CD4-positive, alpha-beta T cell treated with Interferon alpha-2 for 1 hour (primary cell): ENCODE data around the gene ABCC2.

Source experiments
- DNase-seq, 2 donors: peaks; one replicate each; pipeline ENCODE4 v3.0.0-alpha.2; 2020 to 2022

The ABCC2 gene

GRCh38 chr10:99775850-99776249, 6.6 kb upstream of the ABCC2 start:
- no peak for DNase-seq

DNA sequence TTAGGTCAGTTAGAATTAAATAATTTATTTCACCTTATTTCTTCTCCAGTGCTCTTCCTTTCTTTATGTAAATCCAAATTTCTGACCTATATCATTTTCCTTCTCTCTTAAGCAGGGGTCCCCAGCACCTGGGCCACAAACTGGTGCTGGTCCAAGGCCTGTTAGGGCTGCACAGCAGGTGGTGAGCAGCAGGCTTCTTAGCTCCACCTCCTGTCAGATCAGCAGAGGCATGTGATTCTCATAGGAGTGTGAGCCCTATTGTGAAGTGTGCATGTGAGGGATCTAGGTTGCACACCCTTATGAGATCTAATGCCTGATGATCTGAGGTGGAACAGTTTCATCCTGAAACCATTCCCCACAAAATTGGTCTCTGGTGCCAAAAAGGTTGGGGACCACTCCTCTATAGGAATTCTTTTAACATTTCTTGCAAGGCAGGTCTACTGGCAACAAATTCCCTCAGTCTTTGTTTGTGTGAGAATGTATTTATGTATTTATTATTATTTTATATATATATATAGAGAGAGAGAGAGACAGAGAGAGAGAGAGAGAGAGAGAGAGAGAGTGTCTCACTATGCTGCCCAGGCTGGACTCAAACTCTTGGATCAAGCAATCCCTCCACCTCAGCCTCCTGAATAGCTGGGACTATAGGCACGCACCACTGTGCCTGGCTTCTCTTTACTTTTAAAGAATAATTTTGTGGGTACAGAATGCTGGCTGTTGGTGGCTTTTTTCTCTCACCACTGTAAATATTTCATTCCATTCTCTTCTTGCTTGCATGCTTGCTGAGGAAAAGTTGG, 4.3 kb upstream of the ABCC2 start:
- DNase-seq: no peak

DNA sequence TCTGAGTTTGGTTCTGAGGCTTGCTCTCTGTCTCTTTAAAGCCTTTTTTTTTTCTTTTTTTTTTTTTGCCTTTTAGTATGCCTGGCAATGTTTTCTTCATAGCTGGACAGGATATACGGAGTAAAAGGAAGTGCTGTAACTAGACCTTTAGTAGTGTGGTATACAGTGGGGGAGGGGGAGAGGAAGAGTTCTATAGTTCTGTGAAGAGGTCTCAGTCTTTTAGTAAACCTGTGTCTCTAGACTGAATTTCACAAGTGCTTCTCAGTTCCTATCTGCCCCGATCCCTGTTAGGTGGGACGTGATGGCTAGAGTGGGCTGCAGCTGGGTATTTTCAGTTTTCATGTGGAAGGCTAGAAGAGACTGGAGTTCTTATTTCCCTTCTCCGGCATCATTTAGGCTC, 3.1 kb upstream of the ABCC2 start:
- DNase-seq: no peak

GRCh38 chr10:99781734-99782429, 558 bp upstream of the ABCC2 start:
- no peak for DNase-seq

DNA sequence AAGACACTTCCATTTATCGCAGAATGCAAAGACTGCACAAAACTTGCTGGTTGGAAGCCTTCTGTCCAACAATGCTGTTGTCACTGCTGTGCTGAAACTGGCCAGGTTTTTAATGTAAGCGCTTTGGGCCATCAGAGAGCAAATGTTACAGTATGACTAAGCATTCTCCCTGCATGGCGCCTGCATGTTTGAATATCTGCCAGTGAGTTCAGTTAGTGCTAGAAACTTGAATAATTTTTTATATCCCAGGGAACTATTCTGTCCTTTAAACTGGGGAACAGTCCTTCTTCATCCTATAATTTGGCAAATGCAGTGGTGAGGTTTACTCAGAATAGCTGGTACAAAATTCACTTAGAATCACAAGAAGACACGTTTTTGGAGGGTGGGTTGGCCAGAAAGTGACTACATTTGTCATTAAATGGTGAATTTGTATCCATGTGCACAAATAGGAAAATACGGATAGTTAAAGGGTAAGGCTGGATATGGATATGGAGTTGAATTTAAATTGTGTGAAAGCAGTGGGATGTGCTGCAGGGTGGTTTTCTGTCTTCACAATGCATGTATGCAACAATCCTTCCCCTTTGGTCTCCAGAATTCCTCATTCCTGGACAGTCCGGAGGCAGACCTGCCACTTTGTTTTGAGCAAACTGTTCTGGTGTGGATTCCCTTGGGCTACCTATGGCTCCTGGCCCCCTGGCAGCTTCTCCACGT, 1.7 kb downstream of the ABCC2 start:
- no peak for DNase-seq

- DNase-seq: no peak
Observed at GRCh38 chr10:99784727-99785441, 2.4 kb downstream of the ABCC2 start.

- no peak for DNase-seq
Observed at GRCh38 chr10:99785646-99786045, 3.2 kb downstream of the ABCC2 start.

DNA sequence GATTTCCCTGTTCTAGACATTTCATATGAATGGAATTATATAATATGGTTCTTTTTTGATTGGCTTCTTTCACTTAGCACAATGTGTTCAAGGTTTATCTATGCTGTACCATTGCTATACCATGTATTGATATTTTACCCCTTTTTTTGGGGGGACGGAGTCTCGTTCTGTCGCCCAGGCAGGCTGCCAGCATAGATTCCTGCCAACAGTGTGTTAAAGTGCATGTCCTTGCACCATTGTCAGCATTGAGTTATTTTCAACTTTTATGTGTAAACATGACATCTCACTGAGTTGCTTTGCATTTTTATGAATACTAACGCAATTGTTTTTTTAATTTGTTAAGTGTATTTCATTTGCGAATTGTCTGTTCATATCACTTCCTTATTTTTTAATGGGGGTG, 4.9 kb downstream of the ABCC2 start:
- no peak for DNase-seq

DNA sequence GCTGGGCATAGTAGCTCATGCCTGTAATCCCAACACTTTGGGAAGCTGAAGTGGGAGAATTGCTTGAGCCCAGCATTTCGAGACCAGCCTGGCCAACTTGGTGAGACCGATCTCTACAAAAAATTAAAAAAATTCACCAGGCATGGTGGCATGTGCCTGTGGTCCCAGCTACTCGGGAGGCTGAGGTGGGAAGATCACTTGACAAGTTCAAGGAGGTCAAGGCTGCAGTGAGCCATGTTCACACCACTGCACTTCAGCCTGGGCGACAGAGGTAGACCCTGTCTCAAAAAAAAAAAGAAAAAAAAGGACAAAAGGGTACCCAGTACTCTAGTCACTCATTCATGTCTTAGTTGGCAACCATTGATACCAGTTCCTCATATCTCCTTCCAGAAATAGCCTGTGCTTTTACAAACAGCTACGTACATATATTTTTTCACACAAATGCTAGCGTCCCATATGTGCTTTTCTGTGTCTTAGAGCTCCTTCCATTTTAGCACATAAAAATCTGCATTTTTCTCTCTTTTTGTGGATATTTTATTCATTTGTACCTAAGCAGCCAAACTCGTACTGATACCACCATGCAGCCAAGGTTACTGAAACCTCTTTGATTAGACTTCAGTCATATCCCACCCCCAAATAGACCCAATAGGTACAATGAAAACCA, 5.5 kb downstream of the ABCC2 start:
- no peak for DNase-seq

- DNase-seq: no peak
Observed at GRCh38 chr10:99788598-99789256, 6.3 kb downstream of the ABCC2 start.

- DNase-seq: no peak
Observed at GRCh38 chr10:99791831-99792230, 9.4 kb downstream of the ABCC2 start.

DNA sequence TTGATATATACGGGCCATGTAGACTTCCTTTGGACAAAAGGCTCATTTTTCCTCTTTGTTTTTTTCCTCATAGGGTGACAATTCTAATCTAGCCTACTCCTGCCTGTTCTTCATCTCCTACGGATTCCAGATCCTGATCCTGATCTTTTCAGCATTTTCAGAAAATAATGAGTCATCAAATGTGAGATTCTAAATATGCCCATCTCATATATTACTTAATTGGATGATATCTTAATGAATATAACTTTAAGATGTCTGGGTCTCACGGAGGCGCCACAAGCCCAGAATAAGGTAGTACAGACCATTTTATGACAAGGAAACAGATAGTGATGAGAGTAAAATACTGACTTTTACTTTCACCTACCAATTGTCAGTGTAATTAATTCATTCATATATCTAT, 11.4 kb downstream of the ABCC2 start:
- no peak for DNase-seq

DNA sequence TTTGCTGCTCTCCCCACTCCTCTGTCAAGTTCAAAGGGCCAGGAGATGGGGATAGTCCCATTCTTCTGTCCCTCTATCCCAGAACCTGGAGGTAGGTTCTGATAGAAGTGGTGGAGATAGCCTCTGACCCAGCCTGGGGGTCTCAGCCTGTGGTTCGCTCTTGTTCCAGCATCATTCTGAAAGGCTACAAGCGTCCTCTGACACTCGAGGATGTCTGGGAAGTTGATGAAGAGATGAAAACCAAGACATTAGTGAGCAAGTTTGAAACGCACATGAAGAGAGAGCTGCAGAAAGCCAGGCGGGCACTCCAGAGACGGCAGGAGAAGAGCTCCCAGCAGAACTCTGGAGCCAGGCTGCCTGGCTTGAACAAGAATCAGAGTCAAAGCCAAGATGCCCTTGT, 14.5 kb downstream of the ABCC2 start:
- no peak for DNase-seq

DNA sequence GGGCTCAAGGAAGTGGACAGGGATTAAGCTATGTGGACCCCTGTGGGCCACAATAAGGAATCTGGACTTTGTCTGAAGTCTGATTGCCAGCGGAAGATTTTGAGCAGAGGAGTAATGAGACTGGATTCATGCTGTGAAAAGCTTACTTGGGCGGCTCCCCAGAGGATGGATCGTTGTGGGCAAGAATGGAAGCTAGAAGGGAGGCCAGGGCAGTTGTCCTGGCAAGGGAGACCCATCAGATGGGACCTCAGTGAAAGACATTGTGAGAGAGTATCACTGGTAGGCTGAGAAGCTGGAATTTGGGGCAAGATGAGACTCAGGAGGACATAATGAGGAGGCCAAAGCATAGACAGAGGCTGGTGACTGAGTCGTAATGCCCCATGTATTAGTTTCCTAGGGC, 15.6 kb downstream of the ABCC2 start:
- no peak for DNase-seq

DNA sequence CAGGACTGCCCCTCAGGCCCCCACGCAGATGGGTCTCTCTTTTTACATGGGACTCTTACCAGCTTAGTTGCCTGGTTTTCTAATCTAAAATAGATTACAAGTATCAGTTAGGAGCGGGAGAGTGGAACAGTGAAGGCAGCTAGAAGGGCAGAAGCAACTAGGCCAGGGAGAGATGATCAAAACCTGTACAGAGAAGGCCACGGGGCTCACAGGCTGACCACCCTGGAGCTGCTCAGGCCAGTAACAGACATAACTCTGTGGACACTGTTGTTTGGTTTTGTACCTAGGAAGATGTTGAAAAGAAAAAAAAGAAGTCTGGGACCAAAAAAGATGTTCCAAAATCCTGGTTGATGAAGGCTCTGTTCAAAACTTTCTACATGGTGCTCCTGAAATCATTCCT, 16.5 kb downstream of the ABCC2 start:
- DNase-seq: no peak

DNA sequence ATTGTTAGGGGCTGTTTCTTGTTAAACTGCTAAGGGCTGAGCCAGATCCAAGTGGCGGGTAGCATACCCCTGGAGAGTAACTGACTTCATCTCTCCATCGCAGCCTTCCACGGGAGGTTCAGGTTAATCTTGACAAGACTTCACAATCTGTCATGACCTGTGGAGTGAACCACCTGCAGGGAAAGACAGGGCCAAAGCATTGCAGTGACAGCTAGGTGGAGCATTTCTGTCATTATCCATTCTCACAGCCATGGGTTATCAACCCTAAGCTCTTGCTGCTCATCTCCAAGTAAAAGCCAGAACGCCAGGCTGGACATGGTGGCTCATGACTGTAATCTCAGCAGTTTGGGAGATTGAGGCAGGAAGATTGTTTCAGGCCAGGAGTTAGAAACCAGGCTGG, 17.2 kb downstream of the ABCC2 start:
- no peak for DNase-seq

- DNase-seq: no peak
Observed at GRCh38 chr10:99804471-99804870, 22.0 kb downstream of the ABCC2 start.

- DNase-seq: no peak
Observed at GRCh38 chr10:99805190-99805589, 22.8 kb downstream of the ABCC2 start.

DNA sequence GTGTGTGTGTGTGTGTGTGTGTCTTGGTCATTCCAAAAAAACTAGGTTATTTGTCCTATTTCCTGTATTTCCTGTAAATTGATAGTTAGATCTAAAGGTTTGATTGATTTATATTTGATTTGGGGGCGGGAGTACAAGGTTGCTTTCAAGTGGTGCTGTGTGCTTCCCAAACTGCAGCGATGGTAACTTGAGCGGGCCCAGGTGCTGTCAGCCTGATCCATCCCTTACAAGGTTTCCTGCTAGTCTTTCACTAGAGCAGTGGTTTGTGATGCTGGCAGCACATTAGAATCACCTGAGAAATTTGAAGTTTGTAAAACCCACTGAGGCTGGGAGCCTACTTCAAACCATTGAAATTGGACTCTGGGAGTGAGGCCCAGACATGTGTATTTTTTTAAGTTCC, 23.7 kb downstream of the ABCC2 start:
- DNase-seq: no peak

- no peak for DNase-seq
Observed at GRCh38 chr10:99807786-99808185, 25.3 kb downstream of the ABCC2 start.

DNA sequence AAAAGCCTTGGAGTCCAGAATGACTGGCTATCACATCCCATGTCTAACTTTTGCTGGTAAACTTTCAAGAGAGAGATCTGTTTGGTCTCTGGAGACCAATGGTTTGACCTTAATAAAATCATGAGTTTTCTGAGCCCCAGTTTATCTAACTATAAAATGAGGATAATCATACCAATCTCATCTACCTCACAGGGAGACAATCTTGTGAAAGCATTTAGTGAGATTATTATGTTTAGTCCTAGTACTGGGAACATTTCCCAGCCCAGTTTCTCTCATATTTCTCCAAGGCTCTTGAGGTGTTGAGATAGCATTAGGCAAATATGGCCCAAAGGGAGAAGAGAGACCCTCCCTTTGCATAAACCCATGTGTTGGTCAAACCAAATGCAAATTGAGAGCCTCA, 25.8 kb downstream of the ABCC2 start:
- no peak for DNase-seq

GRCh38 chr10:99809481-99809880, 27.0 kb downstream of the ABCC2 start:
- DNase-seq: no peak
